NCI-H2081 treated with DMSO at 0.1 percent for 48 hours (cell line): ENCODE measurements around the gene MBOAT7.

ENCODE experiments used
- DNase-seq: peaks from one replicate; lab custom pipeline; 2025; lab: John Stamatoyannopoulos, UW

Gene MBOAT7

DNA sequence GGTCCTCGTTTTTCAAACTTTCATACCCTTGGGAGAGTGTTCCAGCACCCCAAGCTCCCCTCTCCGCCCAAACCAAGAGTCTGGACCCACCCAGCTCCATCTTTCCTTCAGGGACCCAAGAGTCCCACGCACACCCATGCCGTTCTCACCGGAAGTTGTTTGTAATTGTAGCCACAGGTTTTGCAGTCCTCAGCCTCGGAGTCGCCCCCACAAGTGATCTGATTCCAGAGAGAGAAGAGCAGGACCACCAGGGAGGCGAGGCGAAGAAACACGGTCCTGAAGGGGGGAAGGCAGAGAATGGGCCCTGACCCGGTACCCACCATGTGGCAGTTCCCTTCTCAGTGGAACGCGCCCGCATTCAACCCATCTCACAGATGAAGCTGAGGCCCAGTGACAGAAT is 26.5 kb downstream of the MBOAT7 start:
- no peak for DNase-seq

DNA sequence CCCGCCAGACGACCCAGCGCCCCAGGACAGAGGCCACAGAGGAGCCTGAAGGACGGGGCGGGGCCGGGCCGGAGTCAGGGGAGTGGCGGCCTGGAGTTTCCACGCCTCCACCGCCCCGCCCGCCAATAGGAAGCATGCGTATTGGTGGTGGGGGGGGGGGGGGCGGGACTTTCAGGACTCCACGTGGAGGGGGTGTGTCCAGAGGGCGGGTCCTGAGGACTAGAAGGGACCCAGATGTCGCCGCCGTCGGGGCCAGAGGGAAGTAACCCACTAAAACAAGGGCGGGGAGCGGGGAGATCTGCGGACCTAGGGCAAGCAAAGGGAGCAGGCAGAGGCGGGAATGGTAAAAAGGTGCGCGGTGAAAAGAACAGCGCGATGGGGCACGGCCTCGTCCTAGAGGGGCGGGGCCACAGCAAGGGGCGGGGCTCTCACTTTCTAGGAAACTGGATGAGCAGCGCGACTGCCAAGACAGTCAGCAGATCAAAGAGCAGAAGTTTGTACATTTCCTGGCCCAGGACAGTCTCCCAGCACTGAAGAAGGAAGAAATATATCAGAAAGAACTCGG is 27.1 kb downstream of the MBOAT7 start:
- DNase-seq = no peak

DNA sequence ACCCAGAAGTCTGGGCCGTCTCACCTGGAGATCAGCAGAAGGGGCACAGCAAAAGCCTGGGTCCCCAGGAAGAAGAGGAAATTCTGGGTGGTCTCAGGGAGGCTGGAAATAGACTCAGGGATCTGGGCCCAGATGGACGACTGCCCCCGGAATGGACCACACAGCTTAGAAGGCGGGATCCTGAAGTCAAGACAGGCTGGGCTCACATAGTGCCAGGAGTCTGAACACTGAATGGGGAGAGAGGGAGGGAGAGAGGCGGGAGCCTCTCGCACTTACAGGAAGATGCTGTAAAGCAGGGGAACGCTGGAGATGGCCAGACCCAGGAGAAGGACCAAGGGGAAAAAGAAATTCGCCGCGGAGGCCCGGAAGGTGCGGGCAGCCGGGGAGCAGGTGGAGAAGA is 28.5 kb downstream of the MBOAT7 start:
- no peak for DNase-seq

DNA sequence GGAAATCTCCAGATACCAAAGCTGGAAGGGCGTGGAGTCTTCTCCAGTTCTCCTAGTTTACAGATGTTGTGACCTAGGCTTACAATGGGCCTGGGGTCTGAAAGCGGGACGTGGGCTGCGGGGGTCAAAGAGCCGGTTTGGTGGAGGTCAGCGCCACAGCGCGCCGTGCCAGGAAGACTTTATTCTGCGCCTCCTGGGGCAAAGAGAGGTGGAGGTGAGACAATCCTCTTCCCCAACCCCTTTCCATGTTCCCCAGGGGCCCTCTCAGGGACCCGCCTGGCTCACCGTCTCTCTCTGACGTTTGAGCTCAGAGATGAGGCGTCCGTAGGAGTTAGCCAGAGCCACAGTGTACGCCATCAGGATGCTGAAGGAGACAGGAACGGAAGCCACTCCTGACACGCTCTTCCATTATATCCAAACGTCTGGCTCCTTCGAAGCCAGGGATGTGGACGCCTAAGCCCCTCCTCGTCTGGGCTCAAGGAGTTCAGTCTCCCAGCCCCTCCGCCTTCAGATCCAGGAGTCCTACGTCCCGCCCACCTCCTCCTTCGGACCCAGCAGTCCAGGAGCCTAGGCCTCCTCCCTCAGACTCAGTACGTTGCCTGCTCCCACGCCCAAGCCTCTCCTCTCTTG is 29.1 kb downstream of the MBOAT7 start:
- DNase-seq = no peak

DNA sequence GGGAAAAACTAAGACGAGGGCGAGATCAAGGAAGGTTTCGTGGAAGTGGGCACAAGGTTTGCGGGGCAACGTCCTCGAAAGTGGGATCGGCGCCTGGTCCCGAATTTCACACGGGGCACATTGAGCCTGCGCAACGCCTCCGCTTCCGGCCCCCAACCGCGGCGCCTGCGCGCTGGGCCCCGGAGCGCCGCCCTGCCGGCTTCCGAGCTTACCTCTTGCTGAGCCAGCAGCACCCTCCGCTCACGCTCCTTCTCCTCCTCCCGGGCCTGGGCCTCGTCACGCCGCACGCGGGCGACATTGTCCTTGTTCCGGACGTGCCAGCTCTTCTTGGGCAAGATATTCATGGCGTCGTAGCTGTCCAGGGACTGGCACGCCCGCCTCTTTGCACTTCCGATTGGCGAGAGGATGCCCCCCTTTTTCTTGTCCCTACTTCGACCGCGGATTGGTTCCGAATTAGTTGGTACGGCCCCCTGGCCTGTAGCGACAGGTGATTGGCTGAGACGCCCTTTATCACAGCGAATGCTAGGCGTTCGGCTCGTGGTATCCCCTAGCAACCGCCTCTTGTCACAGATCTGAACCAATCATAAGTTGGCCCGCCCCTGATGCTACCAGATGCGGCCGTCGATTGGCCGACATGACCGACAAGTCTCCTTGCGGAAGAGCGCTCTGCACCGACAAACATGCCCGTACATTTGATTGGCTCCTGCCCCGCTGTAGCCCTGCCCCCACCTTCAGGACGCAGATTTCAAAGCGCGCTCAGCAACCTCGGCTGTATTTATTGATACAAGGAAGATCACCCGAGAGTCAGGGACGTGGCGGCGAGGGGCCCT is 29.8 kb downstream of the MBOAT7 start, which contains the start of gene LENG1:
TSS of gene LENG1 (minus strand) at position 370 of the 830 bp plus-strand sequence. CDS start at position 344, 26 bp downstream.
- peak; percentile 99 for DNase-seq

DNA sequence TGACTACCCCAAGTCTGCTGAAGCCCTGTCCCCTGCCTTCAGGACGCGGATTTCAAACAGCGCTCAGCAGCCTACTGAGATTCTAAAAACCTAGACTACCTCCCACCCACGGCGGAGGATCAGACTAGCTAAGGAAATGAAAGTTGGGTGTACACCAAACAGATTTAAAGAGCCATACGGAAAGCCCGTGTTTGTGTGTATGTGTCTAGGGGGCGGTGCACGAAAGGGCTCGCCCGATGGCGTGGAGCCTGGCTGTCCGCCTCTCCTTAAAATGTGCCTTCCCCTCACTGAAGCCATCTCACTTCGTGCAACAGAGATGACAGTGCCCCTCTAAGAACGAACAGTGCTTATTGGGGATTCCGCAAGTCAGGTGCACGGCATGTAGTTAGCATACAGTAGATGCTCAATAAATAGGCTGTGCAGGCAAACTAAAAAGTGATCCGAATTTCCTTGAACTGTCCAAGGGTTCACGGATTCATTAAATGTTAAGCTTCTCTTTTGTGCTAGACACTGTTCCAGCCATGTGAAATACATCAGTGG is 30.5 kb downstream of the MBOAT7 start:
- no peak for DNase-seq

DNA sequence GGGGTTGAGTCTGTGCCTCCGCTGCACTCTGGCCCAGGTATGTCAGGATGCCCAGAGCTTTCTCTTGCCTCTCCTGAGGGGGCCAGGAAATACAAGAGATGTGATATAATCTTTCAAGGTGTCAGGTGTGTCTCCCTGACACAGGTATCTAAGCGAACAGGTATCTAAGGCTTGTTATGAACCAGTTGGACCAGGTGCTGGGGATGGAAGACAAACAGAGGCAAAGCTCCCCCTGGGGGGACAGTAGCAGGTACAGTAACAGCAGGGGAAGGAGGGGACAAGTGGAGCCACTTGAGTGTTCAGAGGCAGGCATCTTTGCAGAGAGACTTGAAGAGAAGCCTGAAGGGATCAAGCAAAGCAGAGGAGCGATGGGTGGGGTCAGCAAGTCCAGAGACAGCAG is 32.4 kb downstream of the MBOAT7 start:
- DNase-seq = no peak

DNA sequence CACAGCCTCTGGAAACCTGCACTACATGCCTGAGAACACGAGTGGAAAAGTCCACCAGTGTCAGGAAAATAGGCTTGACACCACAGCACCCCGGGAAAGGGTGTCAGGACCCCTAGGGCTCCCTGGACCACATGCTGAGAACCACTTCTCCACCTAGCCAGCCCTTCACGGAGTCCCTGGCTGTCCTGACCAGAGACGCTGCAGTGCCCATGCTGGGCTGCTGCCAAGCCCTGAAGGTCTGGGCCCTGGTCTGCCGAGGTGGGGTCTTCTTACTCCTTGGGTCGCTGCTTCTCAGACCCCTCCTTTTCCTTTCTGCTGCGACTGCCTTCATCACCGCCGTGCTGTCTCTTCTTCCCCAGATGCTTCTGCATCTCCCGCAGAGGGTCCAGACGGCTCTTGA is 32.9 kb downstream of the MBOAT7 start:
- DNase-seq = no peak

DNA sequence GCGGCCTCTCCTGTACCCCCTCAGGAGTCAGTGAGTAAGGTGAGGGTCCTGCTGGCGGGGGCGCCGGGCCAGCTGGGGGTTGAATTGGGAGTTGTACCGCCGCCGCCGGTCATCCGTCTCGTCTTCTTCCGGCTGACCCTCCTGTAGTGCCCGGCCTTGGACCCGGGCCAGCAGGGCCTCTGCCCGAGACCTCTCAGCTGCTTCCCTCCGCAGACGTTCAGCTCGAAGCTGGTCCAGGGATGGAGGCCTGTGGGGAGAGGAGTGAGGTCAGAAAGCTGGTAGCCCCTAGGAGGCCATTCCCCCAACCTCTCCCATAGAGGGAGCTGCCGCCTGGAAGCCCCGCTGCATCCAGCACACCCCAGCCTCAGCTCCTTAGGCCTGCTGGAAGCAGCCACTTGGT is 33.7 kb downstream of the MBOAT7 start:
- no peak for DNase-seq

DNA sequence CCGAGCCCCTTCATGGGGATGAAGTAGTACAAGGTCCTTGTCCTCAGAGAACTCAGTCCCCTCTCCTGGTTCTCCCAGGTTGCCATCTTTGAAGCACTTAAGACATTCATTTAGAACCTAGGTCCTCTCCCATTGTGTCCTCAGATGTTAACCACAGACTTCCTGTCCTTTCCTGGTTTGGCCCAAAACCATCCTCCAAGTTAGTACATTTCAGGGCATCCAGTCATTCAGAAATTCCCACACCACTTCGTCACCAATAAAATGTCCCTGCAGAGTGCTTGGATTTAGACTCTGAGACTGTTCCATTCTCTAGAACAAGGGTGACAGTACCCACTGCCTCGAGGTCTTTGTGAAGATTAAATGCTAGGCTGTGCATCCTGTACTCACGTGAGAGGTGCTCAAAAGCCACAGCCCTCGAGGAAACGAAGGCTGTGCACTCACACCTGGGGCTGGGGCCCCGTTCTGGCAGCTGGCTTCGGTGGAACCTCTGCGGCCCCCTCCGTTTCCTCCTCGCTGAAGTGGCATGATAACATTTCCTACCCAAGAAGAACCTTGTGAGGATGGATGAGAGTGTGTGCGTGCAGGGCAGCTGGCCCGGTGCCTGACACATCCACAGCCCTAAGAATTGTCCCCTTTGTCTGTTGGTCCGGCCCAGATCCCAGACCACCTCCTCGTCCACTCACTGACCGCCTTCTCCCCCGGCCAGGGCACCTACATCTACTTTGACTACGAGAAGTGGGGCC is 34.6 kb downstream of the MBOAT7 start:
- no peak for DNase-seq

DNA sequence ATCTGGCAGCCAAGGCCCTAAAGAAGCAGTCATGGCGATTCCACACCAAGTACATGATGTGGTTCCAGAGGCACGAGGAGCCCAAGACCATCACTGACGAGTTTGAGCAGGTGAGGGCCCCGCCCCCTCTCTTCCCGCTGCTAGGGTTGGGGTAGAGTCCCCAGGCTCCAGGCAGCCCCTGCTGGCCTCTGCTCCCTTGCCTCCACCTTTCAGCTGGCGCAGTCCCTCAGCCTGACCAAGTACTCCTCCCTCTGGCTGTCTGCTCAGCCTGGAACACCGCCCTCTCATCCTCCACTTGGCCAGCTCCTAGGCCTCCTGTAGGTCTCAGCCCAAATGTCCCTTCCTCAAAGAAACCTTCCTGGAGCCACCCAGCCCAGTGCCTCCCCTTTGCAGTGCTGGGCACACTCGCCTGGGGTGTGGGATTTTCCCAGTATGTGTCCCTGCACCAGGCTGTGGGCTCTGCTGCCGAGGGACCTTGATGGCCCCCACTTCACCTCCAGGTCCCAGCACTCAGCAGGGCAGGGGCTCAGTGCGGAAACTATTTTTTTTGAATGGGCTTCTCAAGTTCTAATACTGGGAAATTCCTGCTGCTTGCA is 35.6 kb downstream of the MBOAT7 start:
- no peak for DNase-seq

DNA sequence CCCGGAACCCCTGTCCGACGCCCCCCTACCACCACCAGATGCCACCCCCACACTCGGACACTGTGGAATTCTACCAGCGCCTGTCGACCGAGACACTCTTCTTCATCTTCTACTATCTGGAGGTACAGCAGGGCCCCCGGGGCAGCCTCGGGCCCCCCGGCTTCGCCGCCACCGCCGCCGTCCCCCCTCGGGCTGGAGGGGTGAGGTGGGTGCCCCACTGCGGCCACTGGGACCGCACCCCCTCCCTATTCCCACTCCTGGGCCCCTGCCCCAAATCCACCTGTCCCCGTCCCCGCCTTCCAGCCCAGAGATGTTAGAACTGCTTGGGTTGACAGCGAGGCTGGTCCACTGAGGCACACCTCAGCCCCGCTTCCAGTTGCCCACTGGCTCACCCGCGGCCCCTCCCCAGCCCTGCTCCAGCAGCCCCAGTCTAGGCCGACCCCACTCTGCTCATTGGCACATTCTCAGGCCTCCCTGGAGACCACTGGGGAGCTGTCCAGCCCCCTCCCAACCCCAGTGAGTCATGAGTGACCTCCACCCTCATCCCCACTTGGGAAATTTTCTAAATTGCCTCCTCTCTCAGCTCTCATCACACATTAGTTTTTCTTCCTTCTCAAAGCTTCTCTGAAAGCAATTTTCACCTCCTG is 36.4 kb downstream of the MBOAT7 start:
- no peak for DNase-seq

DNA sequence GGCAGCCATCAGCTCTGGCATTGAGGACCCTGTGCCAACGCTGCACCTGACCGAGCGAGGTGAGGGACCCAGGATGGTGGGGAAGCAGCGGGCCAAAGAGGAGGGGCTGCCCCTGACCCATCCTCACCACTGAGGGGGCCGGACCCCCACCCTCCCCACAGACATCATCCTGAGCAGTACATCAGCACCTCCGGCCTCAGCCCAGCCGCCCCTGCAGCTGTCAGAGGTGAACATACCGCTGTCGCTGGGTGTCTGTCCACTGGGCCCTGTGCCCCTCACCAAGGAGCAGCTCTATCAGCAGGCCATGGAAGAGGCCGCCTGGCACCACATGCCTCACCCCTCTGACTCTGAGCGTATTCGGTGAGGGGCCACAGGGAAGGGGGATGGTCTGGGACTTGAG is 37.1 kb downstream of the MBOAT7 start:
- no peak for DNase-seq

DNA sequence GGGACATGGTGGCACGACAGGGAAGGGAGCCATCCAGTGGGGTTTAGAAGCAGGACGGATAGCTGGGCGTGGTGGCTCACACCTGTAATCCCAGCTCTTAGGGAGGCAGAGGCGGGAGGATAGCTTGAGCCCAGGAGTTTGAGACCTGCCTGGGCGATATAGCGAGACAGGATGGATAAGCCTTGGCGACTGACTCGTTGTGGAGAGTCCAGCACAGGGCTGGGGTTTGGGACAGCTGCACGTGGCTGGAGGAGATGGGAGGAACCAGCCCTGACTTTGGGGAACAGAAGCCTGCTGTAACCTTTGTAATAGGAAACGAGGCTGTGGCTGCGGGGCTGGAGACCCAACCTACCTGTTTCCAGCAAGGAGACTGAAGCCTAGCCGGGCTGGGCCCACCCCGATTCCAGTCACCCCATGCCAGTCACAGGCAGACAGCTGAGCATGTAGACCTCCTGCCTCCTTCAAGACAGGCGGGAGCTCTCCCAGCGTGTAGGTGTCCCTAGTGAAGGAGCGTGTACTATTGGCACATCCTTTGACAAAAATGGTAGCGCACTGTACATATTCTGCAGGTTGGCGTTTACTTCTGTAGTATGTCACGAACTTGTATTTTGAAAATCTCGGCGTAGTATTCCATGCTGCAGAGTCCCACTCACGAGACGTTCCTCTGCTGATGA is 37.9 kb downstream of the MBOAT7 start:
- no peak for DNase-seq

DNA sequence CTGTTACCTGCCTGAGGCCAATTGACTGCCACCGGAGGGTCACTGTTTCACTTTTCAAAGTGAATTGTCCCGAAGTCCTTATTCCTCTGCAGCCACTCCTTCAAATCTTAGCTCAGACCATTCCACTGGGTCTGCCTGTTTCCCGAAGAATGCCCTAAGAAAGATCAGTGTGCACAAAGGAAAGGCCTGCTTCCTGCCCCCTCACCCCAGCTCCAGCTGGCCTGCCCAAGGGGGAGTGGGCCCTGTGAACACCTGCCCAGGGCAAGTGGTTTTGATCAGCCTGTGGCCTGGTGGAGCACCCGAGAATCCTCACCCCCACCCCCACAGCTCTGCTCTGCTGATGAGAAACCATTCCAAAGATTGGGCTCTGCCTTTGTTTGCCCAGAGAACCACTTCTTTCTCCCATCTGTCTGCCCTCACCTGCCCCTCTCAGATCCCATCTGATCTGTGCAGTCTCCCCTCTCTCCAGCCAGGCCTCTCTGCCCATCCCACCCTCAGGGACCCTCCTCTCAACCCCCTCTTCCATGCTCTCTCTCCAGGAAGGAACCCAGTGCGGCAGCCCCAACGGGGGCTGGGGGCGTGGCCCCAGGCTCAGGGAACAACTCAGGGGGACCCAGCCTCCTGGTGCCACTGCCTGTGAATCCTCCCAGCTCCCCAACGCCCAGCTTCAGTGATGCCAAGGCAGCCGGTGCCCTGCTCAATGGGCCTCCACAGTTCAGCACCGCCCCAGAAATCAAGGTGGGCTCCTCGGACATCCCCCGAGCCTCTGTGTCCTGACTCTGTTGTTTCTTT is 40.2 kb downstream of the MBOAT7 start:
- no peak for DNase-seq

DNA sequence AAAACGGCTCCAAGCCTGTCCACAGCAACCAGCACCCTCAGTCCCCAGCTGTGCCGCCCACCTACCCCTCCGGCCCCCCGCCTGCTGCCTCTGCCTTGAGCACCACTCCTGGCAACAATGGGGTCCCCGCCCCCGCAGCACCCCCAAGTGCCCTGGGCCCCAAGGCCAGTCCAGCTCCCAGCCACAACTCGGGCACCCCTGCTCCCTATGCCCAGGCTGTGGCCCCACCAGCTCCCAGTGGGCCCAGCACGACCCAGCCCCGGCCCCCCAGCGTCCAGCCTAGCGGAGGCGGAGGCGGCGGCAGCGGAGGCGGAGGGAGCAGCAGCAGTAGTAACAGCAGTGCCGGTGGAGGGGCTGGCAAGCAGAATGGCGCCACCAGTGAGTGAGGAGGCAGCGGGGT is 41.2 kb downstream of the MBOAT7 start:
- no peak for DNase-seq

DNA sequence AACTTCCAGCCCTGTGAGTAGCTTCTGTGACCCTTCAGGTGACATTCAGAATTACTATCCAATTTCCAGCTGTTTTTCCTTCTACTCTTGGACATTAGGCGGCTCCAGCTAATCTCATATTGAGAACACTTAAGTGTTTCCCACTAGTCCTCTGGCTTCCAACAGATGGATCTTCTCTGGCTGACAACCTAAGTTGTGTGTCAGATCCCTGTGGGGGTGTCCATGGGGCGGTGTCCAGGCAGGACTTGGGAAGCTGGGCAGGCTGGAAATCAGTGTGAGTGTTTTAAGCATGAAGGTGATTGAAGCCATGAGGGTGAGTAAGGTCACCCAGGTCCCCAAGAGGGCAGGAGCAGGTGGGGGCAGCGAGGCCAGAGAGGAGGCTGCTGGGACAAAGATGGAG is 41.7 kb downstream of the MBOAT7 start:
- DNase-seq = no peak

DNA sequence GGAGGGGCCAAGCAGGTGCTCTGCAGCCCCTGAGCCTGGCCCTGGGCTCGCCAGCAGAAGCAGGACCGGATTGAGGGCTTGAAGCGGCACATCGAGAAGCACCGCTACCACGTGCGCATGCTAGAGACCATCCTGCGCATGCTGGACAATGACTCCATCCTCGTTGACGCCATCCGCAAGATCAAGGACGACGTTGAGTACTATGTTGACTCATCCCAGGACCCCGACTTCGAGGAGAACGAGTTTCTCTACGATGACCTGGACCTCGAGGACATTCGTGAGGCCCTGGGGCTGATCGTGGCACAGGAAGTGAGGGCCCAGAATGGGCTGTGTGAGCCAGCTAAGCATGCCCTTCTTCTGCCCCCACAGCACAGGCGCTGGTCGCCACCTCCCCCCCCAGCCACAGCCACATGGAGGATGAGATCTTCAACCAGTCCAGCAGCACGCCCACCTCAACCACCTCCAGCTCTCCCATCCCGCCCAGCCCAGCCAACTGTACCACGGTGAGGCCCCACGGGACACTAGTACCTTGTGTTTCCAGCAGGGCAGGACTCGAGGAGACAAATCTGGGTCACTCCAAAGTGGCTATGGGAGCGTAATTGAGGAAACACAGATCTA is 43.7 kb downstream of the MBOAT7 start:
- no peak for DNase-seq

DNA sequence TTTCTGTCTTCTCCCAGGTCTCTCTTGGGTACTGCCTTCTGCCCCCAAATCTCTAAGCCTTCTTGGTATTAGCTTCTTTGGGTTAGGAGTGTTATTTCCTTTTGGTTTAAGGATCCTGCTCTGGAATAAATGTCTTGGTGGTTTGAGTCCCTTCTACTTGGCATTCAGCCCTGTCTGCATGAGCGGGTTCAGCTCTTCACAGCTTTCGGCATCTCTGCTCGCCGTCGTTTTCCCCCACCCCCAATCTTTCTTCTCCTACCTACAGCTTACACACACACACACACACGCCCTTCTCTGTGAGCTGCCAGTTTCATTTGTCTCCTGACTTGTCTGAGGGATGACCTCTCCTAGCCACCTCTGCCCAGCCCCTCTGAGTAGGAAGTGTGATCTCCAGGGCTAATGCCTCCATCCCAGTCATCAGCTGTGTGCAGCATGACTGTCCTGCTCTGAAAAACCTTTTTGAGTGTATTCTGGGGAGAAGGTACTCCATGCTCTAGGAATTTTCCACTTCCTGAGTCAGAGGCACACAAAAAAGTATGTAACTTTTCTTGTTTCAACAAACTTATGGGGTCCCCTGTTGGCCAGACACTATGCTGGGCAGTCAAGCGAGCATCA is 47.1 kb downstream of the MBOAT7 start:
- DNase-seq = no peak
